ENCODE results near the gene CORO1C.

Gene CORO1C

GRCh38 chr12:108629151-108629550 is 102.2 kb downstream of the CORO1C start:
- H3K4me3 ChIP-seq (ENCODE audit: low read length) = no peak overlapping the region
- DNase-seq (ENCODE audit: low read depth) = no peak
- TF ChIP-seq CTCF (conservative IDR thresholded peaks at IDR 0.05; ENCODE audit: low read length) = no peak

- no peak for DNase-seq (ENCODE audit: low read depth)
- H3K4me3 ChIP-seq (ENCODE audit: low read length) = no peak overlapping the region
- no peak for TF ChIP-seq CTCF (conservative IDR thresholded peaks at IDR 0.05; ENCODE audit: low read length)
Observed at GRCh38 chr12:108627134-108627920, 104.0 kb downstream of the CORO1C start.

- TF ChIP-seq CTCF (conservative IDR thresholded peaks at IDR 0.05; ENCODE audit: low read length) = no peak
- DNase-seq (ENCODE audit: low read depth) = no peak
- H3K4me3 ChIP-seq (ENCODE audit: low read length) = no peak overlapping the region
Observed at GRCh38 chr12:108625228-108625627, 106.1 kb downstream of the CORO1C start.

GRCh38 chr12:108623577-108623976 is 107.7 kb downstream of the CORO1C start:
- DNase-seq (ENCODE audit: low read depth) = no peak
- H3K4me3 ChIP-seq (ENCODE audit: low read length) = no peak overlapping the region
- TF ChIP-seq CTCF (conservative IDR thresholded peaks at IDR 0.05; ENCODE audit: low read length) = no peak

GRCh38 chr12:108622921-108623514 is 108.3 kb downstream of the CORO1C start:
- TF ChIP-seq CTCF (conservative IDR thresholded peaks at IDR 0.05; ENCODE audit: low read length) = no peak
- DNase-seq (ENCODE audit: low read depth) = no peak
- H3K4me3 ChIP-seq (ENCODE audit: low read length) = no peak overlapping the region

GRCh38 chr12:108622421-108622820 is 108.9 kb downstream of the CORO1C start:
- peak; percentile 61 for DNase-seq (ENCODE audit: low read depth)
- H3K4me3 ChIP-seq (ENCODE audit: low read length) = no peak overlapping the region
- no peak for TF ChIP-seq CTCF (conservative IDR thresholded peaks at IDR 0.05; ENCODE audit: low read length)

- no peak overlapping the region for H3K4me3 ChIP-seq (ENCODE audit: low read length)
- no peak for TF ChIP-seq CTCF (conservative IDR thresholded peaks at IDR 0.05; ENCODE audit: low read length)
- no peak for DNase-seq (ENCODE audit: low read depth)
Observed at GRCh38 chr12:108621161-108621560, 110.2 kb downstream of the CORO1C start.
